Muscle of back (tissue), 10 donors: ENCODE data around the gene MBD3L2B. TPM values are rescaled to one million over a fixed set of nuclear protein-coding genes. Genes with fewer than 3 reads are reported as not detected.

ENCODE experiments used
- polyA plus RNA-seq, 10 donors: library from polyadenylated mRNA; unstranded; fragments of 120-200 nt; gene quantifications; one replicate each; pipeline ENCODE4 v1.2.1, GENCODE V29; 2013; ENCODE audit not compliant: insufficient read length in 10 of 10

The MBD3L2B gene
- polyA plus RNA-seq, 10 donors = not detected

Other genes starting within 250 kb of the MBD3L2B start
- gene VAV1, start 248.7 kb downstream of the MBD3L2B start, polyA plus RNA-seq = 1 to 10 TPM; 1.6 to 4.8 (median 2.5) TPM
- under 1 TPM in 8 of 10 donors, not detected in 2; 0.05 to 0.40 (median 0.23) TPM for gene ADGRE1, start 133.9 kb downstream of the MBD3L2B start, polyA plus RNA-seq
- gene MBD3L5, start 9.1 kb upstream of the MBD3L2B start, polyA plus RNA-seq = not detected
- not detected for gene MBD3L4, start 18.7 kb upstream of the MBD3L2B start, polyA plus RNA-seq
- gene MBD3L2, start 27.9 kb upstream of the MBD3L2B start, polyA plus RNA-seq = under 1 TPM in 1 of 10 donors, not detected in 9; 0.38 TPM
- gene MBD3L3, start 37.2 kb upstream of the MBD3L2B start, polyA plus RNA-seq = not detected
- gene ZNF557, start 48.3 kb upstream of the MBD3L2B start, polyA plus RNA-seq = 1 to 10 TPM; 3.5 to 5.6 (median 5.1) TPM